ENCODE results near the gene AGAP1.

- TF ChIP-seq CTCF (IDR thresholded peaks at IDR 0.05) (no peak), EP300 (IDR thresholded peaks at IDR 0.05) (no peak), POLR2A (IDR thresholded peaks at IDR 0.05) (no peak)
Measured at GRCh38 chr2:235492850-235493344, 946 bp upstream of the AGAP1 start.
